DND-41 (cell line): ENCODE results near the gene SETDB2.

ENCODE experiments used
- ATAC-seq: fragments of 200-7000 bp; cut with Tn5 transposase; 3 replicates; pipeline ENCODE4 v1.9.1; 2021; ENCODE audit warnings: low read depth; ENCODE audit not compliant: insufficient read depth
- DNase-seq: peaks from one replicate; pipeline ENCODE4 v3.0.0-alpha.2; 2020
- H2AFZ ChIP-seq: 2 replicates; pipeline ENCODE4 v1.6.0; 2012; ENCODE audit warnings: low read depth, low read length
- H3K27ac ChIP-seq: 2 replicates; pipeline ENCODE4 v1.5.1; 2012; ENCODE audit warnings: low read length, inconsistent platforms
- H3K27me3 ChIP-seq: fragments of 200-600 bp; sonication (generic); 2 replicates; pipeline ENCODE4 v1.6.0; 2012; ENCODE audit warnings: low read length, mild to moderate bottlenecking, inconsistent platforms; ENCODE audit not compliant: insufficient read depth, poor library complexity
- H3K36me3 ChIP-seq: 2 replicates; pipeline ENCODE4 v1.5.1; 2012; ENCODE audit warnings: low read length, inconsistent platforms; ENCODE audit not compliant: insufficient read depth
- H3K4me1 ChIP-seq: 2 replicates; pipeline ENCODE4 v1.5.1; 2012; ENCODE audit warnings: mild to moderate bottlenecking, low read length; ENCODE audit not compliant: insufficient read depth
- H3K4me2 ChIP-seq: 2 replicates; pipeline ENCODE4 v1.6.0; 2012; ENCODE audit warnings: mild to moderate bottlenecking, moderate library complexity, low read length, inconsistent platforms; ENCODE audit not compliant: insufficient read depth
- H3K4me3 ChIP-seq, 2 experiments: fragments of 200-600 bp in 1 of 2; shearing (Covaris generic) in 1 of 2; 2 replicates each; pipeline ENCODE4 v1.5.1; 2012 to 2016; ENCODE audit warnings: inconsistent platforms in 2 of 2, low read length in 2 of 2, mild to moderate bottlenecking in 2 of 2, low read depth in 1 of 2, moderate library complexity in 1 of 2
- H3K79me2 ChIP-seq: 2 replicates; pipeline ENCODE4 v1.6.0; 2012; ENCODE audit warnings: low read length, inconsistent platforms; ENCODE audit not compliant: insufficient read depth
- H3K9ac ChIP-seq: 2 replicates; pipeline ENCODE4 v1.6.0; 2012; ENCODE audit warnings: low read depth, mild to moderate bottlenecking, inconsistent platforms, low read length, moderate library complexity
- H3K9me3 ChIP-seq: 2 replicates; pipeline ENCODE4 v1.5.1; 2012; ENCODE audit warnings: low read length, moderate library complexity, mild to moderate bottlenecking, inconsistent platforms; ENCODE audit not compliant: insufficient read depth, severe bottlenecking
- H4K20me1 ChIP-seq: 2 replicates; pipeline ENCODE4 v1.6.0; 2012; ENCODE audit warnings: low read length; ENCODE audit not compliant: insufficient read depth
- CTCF ChIP-seq: IDR thresholded peaks from 2 replicates; pipeline ENCODE4 v1.5.1; 2012; ENCODE audit warnings: borderline replicate concordance, low read length, moderate library complexity, mild to moderate bottlenecking; ENCODE audit not compliant: poor library complexity, severe bottlenecking; ENCODE audit errors: extremely low read depth
- EZH2 ChIP-seq: IDR thresholded peaks from 3 replicates; pipeline ENCODE4 v1.6.1; 2012; ENCODE audit warnings: borderline replicate concordance, low read depth, mild to moderate bottlenecking, moderate library complexity, low read length, inconsistent platforms; ENCODE audit not compliant: severe bottlenecking

Gene SETDB2

GRCh38 chr13:49424011-49424560 is 20.0 kb upstream of the SETDB2 start:
- Histone ChIP-seq H3K4me2 (no peak overlapping the region), H3K27ac (no peak overlapping the region), H3K36me3 (no peaks in the 10 kb centered on the region), H3K9me3 (no peaks in the 10 kb centered on the region), H3K4me1 (no peaks in the 10 kb centered on the region), H3K27me3 (no peaks in the 10 kb centered on the region), H2AFZ (no peak overlapping the region), H3K9ac (no peak overlapping the region), H4K20me1 (no peaks in the 10 kb centered on the region), H3K79me2 (no peaks in the 10 kb centered on the region), H3K4me3 (no peak overlapping the region)
- no peak for DNase-seq
- no peak for TF ChIP-seq EZH2
- no peak for TF ChIP-seq CTCF
- ATAC-seq, result no peak

- ATAC-seq (no peak), DNase-seq (no peak)
- Histone ChIP-seq H3K4me2 (no peak overlapping the region), H3K27ac (no peak overlapping the region), H3K36me3 (no peaks in the 10 kb centered on the region), H3K4me3 (no peak overlapping the region), H4K20me1 (no peaks in the 10 kb centered on the region), H3K79me2 (no peaks in the 10 kb centered on the region), H2AFZ (no peak overlapping the region), H3K9ac (no peak overlapping the region), H3K27me3 (no peaks in the 10 kb centered on the region), H3K4me1 (no peaks in the 10 kb centered on the region), H3K9me3 (no peaks in the 10 kb centered on the region)
- TF ChIP-seq CTCF, result no peak
- TF ChIP-seq EZH2, result no peak
These were observed 15.9 kb upstream of the SETDB2 start for GRCh38 chr13:49428041-49428763.

GRCh38 chr13:49429121-49429520 is 15.0 kb upstream of the SETDB2 start:
- DNase-seq, result no peak

More at GRCh38 chr13:49429121-49429520, 15.0 kb upstream of the SETDB2 start:
- H3K79me2 ChIP-seq, result no peaks in the 10 kb centered on the region
- TF ChIP-seq EZH2 (no peak), CTCF (no peak)
- H3K27me3 ChIP-seq, result no peaks in the 10 kb centered on the region
- no peaks in the 10 kb centered on the region for H3K4me1 ChIP-seq
- H3K4me3 ChIP-seq, result no peak overlapping the region
- no peak overlapping the region for H3K27ac ChIP-seq
- no peak overlapping the region for H3K9ac ChIP-seq
- H2AFZ ChIP-seq, result no peak overlapping the region
- no peak overlapping the region for H3K4me2 ChIP-seq
- H3K36me3 ChIP-seq, result no peaks in the 10 kb centered on the region
- ATAC-seq, result no peak
- no peaks in the 10 kb centered on the region for H3K9me3 ChIP-seq
- H4K20me1 ChIP-seq, result no peaks in the 10 kb centered on the region
